ENCODE results near the gene PNLIPRP2.

PNLIPRP2 gene

DNA sequence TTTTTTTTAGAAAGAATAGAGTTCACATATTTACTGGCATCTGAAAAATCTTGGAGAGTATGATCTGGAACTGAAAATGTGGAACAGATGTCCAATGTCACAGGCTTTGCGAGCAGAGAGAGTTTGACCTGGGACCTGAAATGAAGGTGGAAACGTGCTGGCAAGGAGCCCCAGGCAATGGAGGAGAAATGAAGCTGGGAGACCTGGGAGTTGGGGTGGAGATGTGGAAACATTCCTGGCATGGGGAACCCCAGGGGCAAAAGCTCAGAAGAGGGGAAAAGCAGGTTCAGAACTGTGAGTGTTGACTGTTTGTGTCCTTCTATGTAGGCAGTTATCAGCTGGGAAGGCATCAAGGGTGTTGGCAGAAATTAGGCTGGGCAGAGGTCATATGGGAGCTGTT is 7.3 kb upstream of the PNLIPRP2 start:
- no peak for DNase-seq

DNA sequence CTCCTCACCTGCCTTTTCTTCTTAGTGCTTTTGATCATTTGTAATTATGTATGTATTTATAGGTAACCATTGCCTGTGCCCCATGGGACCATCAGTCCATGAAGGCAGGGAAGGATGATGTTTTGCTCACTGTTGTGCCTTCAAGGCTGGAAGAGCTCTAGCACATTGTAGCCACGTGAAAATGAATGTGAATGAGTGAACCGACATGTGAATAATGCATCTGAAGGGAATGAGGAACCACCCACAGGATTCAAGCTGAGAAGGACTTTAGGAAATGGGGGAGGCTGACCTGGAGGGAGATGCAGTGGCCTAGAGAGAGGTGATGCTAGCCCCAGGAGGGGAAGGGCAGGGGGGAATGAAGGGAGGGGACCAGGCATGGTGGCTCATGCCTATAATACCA is 6.0 kb upstream of the PNLIPRP2 start:
- no peak for DNase-seq

DNA sequence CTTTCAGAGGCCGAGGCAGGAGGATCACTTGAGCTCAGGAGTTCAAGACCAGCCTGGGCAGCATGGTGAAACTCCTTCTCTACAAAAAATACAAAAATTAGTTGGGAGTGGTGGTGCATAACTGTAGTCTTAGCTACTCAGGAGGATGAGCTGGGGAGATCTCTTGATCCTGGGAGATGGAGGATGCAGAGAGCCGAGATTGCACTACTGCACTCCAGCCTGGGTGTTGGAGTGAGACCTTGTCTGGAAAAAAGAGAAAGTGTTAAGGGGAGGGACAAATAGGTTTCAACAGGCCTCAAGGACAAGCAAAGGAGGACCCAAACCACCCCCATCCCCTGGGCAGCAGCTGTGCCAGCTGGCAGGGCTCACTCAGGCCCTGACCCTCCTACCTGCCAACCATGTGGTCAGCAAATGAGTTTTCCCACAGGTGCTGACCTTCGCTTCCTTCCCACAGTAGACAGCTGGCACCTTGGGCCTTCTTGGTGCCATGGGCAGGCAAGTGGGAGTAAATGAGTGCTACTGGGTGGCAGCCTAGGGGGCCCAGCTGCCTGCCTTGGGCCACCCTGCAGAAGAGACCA is 5.5 kb upstream of the PNLIPRP2 start:
- DNase-seq = no peak

DNA sequence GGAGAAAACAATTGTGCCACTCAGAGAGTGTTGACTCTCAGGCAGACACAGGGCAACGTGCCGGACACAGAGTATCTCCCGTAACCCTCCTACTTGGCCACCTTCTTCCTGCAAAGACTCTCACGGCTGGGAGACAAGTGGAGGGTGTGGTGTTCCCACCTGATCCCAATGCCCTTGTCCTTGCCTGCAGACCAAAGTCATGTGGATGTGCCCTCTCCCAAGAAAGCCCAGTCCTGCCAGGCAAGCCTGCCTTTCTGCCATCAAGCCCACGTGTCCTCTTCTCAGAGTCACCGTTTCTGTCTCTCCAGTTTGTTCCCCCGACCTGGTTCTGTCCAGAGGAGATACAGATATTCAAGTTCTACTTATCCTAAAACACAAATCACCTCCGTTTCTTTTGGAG is 723 bp downstream of the PNLIPRP2 start:
- DNase-seq = no peak

DNA sequence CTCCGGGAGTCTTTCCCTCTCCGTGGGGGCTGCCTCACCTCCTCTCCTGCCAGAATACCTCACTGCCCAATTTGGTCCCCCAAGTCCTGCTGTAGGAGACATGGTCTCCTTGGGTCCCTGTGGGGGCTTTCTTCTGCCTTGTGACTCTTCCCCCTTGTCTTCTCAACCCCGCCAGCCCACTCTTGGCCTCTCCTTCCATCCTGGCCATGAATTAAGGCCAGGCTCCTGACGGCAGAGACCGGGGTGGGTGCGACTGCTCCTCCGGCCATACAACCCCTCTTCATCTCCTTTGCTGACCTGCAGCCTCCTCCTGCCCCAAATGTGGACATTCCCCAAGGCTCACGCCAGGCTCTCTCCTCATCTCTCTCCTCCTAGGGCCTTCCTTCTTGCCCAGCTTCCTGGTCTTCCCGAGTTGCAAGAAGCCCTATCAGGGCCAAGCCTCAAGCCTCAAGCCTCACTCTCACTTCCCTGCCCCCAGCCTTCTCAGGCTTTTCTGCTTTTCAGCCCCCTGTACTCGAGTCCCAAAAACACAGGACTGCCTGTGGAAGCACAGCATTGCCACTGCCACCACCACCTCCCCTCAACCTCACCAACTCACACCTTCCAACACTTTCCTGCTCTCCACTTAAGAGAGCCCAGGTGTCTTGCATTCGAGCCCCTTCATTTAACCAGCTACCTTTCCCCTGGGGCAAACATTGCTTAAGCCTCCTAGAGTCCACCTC is 1.3 kb downstream of the PNLIPRP2 start:
- DNase-seq = no peak

DNA sequence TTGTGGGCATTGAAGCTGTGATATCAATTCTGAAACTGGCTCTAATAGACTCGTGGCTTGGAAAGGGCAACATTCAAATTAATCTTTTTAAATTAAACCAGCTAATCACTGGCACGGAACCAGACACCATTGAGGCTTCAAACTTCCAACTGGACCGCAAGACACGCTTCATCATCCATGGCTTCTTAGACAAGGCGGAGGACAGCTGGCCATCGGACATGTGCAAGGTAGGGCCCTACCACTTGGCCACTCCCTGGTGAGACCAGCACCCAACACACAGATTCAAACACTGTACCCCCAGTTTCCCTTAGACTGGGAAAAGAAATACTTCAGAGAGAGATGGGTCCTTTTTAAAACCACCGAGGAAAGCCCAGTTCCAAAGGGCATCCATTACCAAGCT is 5.1 kb downstream of the PNLIPRP2 start:
- DNase-seq = no peak

DNA sequence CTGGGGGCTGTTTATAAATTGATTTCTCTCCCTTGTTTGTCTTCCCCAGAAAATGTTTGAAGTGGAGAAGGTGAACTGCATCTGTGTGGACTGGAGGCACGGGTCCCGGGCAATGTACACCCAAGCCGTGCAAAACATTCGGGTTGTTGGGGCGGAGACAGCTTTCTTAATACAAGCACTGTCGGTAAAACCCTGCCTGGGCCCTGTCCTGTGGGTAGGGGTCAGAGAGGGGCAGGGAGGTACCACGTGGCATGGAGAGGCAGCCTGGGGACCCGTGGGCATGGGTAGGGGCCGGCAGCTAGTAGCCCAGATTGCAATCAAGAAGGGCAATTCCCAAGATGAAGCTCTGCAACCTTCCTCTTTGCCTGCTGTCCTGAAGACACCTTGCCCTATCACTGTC is 6.1 kb downstream of the PNLIPRP2 start:
- DNase-seq = no peak

DNA sequence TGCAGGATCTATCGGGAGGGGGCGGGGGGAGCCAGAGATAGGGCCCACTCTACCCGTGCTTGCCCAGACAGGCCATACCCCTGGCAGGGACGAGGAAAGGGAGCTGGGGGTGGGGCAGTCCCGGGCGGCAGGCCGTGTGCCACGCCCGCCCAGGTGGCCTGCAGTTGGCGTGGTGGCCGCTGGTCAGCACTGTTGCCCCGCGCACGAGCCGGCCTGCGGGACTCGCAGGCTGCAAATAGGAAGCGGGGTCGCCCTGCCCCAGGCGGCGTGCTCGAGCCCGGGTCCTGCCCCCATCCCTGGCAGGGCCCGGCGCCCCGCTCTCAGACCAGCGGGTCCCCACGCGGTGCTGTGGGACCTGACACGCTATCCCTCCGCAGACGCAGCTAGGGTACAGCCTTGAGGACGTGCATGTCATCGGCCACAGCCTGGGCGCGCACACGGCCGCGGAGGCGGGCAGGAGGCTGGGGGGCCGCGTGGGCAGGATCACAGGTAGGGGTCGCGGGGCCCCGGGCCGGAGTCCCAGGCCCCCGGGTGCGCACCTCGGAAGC is 6.7 kb downstream of the PNLIPRP2 start:
- DNase-seq = no peak

DNA sequence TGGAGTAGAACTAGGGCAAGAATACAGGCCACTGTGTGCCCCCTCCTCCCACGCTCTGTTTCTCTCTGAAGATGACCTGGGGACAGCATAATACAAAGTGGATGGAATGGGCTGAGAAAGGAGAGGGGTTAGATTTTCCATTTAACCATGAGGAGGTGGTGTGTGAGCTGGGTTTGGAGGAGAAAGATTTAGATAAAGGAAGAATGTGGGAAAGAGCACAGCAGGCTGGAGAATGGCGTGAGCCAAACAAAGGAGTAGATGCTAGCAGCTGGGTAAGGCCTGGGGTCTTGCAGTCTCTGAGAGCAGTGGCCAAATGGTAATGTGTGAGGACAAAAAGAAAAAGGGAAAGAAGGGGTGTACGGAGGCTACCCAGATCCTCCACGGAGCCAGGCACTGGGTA is 8.6 kb downstream of the PNLIPRP2 start:
- no peak for DNase-seq

DNA sequence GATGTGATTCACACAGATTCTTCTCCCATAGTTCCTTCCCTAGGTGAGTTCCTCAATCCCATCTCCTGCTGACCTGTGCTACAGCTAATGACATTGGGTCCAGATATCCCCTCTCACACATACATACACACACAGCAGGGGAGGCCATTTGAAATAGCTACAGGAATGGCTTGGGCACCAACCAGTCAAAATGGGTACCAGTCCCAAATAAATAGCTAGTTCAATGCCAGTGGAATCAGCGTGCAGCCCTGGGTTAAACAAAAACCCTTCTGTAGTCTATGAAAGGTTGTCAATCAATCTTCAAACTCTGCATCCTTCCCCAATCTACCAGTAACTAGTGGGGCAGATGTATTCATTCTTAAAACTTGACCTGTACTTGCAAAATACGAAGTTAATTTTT is 9.3 kb downstream of the PNLIPRP2 start:
- no peak for DNase-seq

DNA sequence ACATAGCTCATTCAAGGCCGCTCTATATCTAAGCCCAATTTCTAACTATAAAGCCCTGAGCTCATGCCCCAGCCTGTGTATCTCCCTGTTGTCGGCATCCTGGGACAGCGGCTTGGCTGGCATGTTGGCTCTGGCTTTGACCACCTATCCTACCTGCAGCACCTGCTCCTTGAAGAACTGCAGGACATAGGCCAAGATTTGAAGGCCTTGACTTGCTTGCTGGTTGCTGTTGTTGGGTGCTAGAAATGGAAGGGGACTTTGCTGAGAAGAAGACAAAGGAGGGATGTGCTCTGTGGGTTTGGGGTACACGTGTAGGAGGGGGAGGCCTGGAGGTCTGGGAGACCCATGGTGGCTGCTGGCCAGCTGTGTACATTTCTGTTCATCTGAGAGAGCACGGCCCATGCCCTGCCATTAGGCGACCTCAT is 11.1 kb downstream of the PNLIPRP2 start:
- DNase-seq = no peak

DNA sequence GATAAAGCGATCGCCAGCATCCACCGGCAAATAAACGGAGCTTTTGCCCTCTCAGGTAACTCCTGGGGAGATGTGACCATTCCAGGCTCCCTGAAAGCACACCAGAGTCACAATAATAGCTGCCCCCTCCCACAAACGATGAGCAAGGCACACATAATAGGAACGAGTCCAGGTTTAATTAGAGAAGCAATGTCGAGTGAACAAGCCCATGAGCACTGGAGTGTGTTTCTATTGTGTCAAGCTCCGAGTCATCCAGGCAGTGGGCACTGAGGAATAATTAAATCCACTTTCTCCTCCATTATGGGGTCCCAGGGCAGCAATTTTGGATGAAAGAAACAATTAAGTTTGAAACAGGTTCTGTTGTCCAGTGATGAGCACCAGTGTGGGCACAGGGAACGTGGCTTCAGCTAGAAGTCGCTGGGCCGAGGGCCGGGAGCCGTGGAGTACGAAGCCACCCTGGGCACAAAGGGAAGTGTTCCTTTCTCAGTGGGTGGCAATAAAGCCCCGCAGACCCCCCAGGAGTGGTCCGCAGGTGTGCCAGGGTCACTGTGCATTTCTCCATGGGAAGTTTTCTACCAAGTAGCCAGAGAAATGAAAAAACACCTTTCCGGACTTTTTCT is 12.0 kb downstream of the PNLIPRP2 start:
- no peak for DNase-seq

DNA sequence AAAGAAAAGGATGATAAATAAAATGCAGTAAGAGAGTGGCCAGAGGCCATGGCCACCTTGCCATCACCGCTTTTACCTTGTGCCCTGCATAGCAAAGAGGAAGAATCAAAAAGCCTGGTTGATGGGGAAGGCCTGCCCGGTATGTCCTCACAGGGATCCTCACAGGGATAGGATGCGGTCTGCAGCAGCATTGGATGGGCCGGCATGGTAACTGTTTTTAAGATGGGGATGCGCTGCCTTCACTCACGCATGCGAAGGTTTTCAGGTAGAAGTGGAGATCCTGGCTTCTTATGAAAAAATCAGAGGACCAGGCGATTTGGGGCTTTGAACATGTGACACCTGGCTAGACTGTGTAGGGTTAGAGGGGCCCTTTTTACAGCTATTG is 12.5 kb downstream of the PNLIPRP2 start:
- DNase-seq = no peak

DNA sequence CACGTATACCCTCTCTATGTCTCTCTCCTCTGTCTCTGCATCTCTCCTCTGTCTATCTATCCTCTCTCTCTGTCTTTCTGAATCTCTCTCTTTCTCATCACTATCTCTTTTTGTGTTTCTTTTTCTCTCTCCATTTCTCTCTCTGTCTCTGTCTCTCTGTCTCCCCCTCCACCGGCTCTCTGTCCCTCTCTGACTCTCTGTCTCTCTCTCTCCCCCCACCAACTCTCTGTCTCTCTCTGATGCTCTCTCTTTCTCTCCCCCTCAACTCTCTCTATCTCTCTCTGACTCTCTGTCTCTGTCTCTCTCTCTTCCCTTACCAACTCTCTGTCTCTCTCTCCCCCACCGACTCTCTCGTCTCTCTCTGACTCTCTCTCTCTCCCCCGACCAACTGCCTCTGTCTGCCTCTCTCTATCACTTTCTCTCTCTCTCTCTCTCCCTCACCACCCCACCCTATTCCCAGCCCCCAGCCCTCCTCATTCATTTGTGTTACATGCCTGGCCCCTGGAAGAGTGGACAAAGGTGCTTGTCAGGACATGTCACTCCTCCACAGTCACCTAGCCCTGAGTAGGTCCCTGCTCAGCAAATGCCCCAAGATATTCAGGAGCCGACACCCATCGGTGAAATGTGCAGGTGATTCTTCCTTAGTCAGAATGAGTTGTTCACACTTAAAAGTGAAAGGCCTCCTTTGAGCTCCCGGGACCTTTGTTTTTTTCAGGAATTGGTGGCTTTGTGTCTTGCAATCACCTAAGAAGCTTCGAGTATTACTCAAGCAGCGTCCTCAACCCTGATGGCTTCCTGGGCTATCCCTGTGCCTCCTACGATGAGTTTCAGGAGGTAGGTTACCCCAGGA is 13.6 kb downstream of the PNLIPRP2 start:
- no peak for DNase-seq

DNA sequence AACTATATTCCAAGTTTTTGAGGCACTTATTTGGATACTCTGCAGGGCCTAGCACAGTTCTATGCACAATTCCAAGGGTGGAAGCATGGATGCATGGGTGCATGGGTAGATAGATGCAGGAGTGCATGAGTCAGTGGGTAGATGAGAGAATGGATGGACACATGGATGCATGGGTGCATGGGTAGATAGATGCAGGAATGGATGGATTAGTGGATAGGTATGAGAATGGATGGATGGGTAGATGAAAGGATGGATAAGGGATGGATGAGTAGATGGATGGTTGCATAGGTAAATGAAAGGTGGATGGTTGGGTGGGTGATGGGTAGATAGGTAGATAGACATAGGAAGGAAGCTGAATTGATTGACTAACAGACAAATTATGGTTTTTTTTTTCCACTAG is 15.6 kb downstream of the PNLIPRP2 start:
- DNase-seq = no peak

DNA sequence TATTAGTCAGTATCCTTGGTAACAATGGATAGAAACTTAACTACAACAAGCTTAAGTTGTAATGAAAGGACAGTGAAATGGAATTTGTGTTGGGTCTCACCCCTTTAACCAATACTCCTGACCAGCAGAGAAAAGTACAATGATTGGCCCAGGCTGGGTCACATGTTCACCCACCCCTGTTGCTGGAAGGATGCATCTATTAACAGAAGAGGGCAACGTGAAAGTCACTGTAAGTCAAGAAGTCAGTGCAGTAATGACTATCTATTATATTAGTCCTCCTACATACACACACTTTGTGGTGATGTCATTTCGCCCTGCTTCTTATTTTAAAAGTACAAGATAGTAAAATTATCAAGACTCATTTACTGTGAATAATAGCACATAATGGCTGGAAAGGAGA is 16.2 kb downstream of the PNLIPRP2 start:
- DNase-seq = no peak

DNA sequence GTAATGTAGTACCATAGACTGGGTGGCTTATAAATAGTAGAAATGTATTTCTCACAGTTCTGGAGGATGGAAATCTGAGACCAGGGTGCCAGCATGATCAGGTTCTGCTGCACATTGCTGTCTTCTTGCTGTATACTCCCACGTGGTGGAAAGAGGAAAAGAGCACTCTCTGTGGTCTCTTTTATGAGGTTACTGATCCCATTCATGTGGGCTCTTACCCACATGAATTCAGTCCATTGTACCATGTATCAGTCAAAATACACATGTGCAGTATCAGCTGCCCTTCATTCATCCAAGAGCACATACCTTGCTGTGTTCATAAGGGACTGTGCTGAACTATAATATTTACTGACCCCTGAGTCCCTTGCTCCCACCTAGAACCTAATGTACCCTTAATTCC is 17.1 kb downstream of the PNLIPRP2 start:
- no peak for DNase-seq

DNA sequence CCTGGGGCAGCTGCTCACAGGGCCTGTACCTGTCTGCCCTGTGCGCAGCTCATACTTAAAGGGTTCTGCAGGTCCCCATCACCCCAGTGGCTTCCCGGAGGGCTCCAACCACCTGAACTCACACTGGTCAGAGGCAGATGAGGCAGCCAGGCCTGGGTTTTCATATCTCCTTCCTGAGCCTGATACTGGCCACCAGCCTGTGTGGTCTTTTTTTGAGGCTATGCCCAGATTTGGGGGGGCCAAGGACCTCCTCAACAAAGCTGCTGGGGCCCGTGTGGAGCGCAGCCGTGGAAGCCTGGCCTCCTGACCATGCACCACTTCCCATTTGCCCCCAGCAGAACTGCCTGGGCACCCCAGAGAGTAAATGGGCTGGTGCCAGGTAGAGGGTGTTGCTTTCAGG is 25.7 kb downstream of the PNLIPRP2 start:
- no peak for DNase-seq

DNA sequence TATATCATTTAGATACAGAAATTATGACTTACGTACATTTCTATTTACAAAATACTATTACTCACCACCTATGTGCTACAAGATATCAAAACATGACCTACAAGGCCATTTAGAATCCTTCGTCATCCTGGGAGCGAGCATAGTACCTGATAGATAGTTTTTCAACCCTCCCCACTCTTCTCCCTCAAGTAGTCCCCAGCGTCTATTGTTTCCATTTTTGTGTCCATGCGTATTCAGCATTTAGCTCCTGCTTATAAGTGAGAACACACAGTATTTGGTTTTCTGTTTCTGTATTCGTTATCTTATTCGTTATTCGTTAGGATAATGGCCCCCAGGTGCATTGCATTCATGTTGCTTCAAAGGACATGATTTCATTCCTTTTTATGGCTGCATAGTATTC is 28.1 kb downstream of the PNLIPRP2 start:
- no peak for DNase-seq

DNA sequence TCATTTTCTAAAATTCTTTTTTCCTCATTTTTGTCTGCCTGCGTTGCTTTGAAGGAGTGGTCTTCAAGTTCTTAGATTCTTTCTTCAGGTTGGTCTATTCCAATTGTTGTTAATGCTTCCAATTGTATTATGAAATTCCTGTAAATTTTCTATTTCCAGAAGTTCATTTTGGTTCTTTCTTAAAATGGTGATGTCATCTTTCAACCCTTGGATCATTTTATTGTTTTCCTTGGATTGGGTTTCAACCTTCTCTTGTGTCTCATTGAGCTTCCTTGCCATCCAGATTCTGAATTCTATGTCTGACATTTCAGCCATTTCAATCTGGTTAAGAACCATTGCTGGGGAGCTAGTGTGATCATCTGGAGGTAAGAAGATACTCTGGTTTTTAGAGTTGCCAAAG is 33.1 kb downstream of the PNLIPRP2 start:
- no peak for DNase-seq

DNA sequence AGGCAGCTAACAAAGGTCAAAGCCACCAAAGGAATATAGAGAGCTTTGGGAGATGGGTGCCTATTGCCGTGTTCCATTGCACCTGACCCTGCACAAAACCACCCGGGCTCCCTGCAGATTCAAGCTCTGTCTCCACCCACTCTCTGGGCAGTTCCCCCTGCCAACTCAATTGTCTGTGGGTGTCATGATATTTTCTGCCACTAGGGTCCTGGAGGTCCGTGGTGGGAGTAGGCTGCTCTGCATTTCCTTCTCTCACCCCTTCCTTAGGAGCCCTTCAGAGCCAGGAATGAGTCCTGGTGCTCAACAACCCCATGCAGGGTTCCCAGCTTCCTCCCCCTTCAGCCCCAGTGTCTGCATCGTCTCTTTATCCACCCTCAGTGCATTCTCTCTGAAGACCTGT is 34.1 kb downstream of the PNLIPRP2 start:
- no peak for DNase-seq

DNA sequence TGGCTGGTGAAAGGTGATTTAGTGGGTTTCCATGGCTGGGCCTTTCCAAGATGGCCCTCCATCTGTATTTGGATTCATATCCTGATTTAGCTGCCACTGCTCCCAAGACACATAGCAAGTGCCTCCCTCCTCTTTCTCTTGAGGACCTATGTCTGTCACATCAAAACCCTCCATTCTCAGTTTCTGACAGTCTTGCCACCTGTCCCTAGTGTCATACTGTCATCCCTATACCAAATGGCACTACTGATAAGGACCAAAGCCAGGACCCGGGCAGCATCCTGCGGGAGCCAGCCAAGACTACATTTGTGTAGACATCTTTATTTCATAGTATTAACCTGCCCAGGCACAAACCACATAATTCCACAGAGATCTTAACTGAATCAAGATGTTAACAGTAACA is 34.8 kb downstream of the PNLIPRP2 start:
- DNase-seq = no peak

DNA sequence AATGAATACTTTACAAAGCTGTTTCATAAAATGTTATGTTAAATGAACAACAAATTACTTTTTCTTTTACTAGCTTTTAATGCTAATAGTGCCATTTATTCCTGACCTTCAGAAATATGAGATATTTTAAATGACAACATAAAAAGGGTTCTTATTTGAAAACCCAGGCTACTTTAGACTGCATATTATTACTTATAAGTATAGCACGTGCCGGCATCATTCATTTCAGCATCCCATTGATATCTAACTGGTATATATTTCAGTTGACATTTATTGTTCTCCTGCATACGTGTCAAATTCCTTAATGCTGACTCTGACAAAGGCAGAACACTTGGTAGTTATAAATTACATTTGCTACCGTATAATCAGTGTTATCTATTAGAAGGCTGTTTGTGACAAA is 35.3 kb downstream of the PNLIPRP2 start:
- DNase-seq = no peak
